GM12878 (cell line): ENCODE data around the gene SELPLG. TPM values are rescaled to one million over a fixed set of nuclear protein-coding genes. Genes with fewer than 3 reads are reported as not detected.

Experiments used
- BCL11A ChIP-seq: IDR thresholded peaks from 2 replicates; pipeline ENCODE4 v1.6.1; 2011; ENCODE audit warnings: low read depth, low read length
- BCLAF1 ChIP-seq: fragments of 450-650 bp; IDR thresholded peaks from 2 replicates; pipeline ENCODE4 v1.6.1; 2017; ENCODE audit warnings: antibody characterized with exemption, mild to moderate bottlenecking, moderate library complexity
- CHD2 ChIP-seq: IDR thresholded peaks from 2 replicates; pipeline ENCODE4 v1.6.1; 2011; ENCODE audit warnings: low read depth, low read length, improper control_type of control experiment, borderline replicate concordance
- E2F8 ChIP-seq: fragments of 450-650 bp; IDR thresholded peaks from 2 replicates; pipeline ENCODE4 v1.6.1; 2018; ENCODE audit warnings: mild to moderate bottlenecking, low read depth, moderate library complexity; ENCODE audit not compliant: partially characterized antibody
- EED ChIP-seq: sonication (generic); IDR thresholded peaks from 2 replicates; pipeline ENCODE4 v1.6.1; 2016; ENCODE audit warnings: antibody characterized with exemption, low read depth
- ESRRA ChIP-seq: IDR thresholded peaks from 2 replicates; pipeline ENCODE4 v1.6.1; 2012; ENCODE audit warnings: mild to moderate bottlenecking, low read length, improper control_type of control experiment
- FOXK2 ChIP-seq: fragments of 450-650 bp; IDR thresholded peaks from 2 replicates; pipeline ENCODE4 v1.6.1; 2017; ENCODE audit warnings: mild to moderate bottlenecking, moderate library complexity
- HDAC6 ChIP-seq: fragments of 200-600 bp; sonication (generic); IDR thresholded peaks from one replicate; pipeline ENCODE4 v1.8.0; 2017; ENCODE audit warnings: antibody characterized with exemption; ENCODE audit not compliant: unreplicated experiment
- NFXL1 ChIP-seq: fragments of 450-650 bp; IDR thresholded peaks from 2 replicates; pipeline ENCODE4 v1.6.1; 2017; ENCODE audit warnings: antibody characterized with exemption, mild to moderate bottlenecking, borderline replicate concordance
- NR2F1 ChIP-seq: fragments of 450-650 bp; conservative IDR thresholded peaks from 2 replicates; pipeline ENCODE4 v1.6.1; 2017; ENCODE audit warnings: mild to moderate bottlenecking
- RAD51 ChIP-seq: fragments of 450-650 bp; IDR thresholded peaks from 2 replicates; pipeline ENCODE4 v1.6.1; 2016; ENCODE audit warnings: moderate library complexity, mild to moderate bottlenecking, inconsistent platforms
- RELB ChIP-seq: fragments of 450-650 bp; IDR thresholded peaks from 2 replicates; pipeline ENCODE4 v1.6.1; 2017; ENCODE audit warnings: low read depth, mild to moderate bottlenecking, moderate library complexity
- REST ChIP-seq: IDR thresholded peaks from 2 replicates; pipeline ENCODE4 v1.6.1; 2012; ENCODE audit warnings: mild to moderate bottlenecking, low read depth, low read length
- SMAD5 ChIP-seq: IDR thresholded peaks from 2 replicates; pipeline ENCODE4 v1.6.1; 2016; ENCODE audit warnings: antibody characterized with exemption, low read depth
- SMARCA5 ChIP-seq: fragments of 450-650 bp; IDR thresholded peaks from 2 replicates; pipeline ENCODE4 v1.6.1; 2017; ENCODE audit warnings: mild to moderate bottlenecking
- SREBF1 ChIP-seq: IDR thresholded peaks from 2 replicates; pipeline ENCODE4 v1.6.1; 2012; ENCODE audit warnings: mild to moderate bottlenecking, low read length
- SRF ChIP-seq, 2 experiments: IDR thresholded peaks; 2 replicates each; pipeline ENCODE4 v1.6.1; 2011; ENCODE audit warnings: low read depth in 2 of 2, low read length in 2 of 2, mild to moderate bottlenecking in 1 of 2, moderate library complexity in 1 of 2
- STAT3 ChIP-seq: IDR thresholded peaks from 2 replicates; pipeline ENCODE4 v1.6.1; 2011; ENCODE audit warnings: low read depth, low read length, improper control_type of control experiment
- SUPT20H ChIP-seq: IDR thresholded peaks from 2 replicates; pipeline ENCODE4 v1.6.1; 2011; ENCODE audit warnings: low read depth, mild to moderate bottlenecking, low read length, moderate library complexity, borderline replicate concordance; ENCODE audit not compliant: control insufficient read depth
- TBL1XR1 ChIP-seq: IDR thresholded peaks from 2 replicates; pipeline ENCODE4 v1.6.1; 2012; ENCODE audit warnings: low read depth, low read length, improper control_type of control experiment
- polyA plus RNA-seq, 11 experiments: library from polyadenylated mRNA; depleted of rRNA in 4 of 11; unstranded in 6 of 11; stranded (reverse) in 5 of 11; fragments of >200 nt; fragmentation: Nextera tagmentation in 4 of 11; fragmentation: Illumina TruSeq in 1 of 11; extraction: Ambion mirVana in 4 of 11; extraction: Trizol in 1 of 11; gene quantifications; 1 replicate in 1 of 11; 2 replicates in 10 of 11; pipeline versions ENCODE4 v1.2.1 to v1.2.3, GENCODE V29; 2011 to 2016; ENCODE audit warnings: inconsistent platforms in 2 of 11, missing spikeins in 2 of 11, low read depth in 1 of 11
- total RNA-seq, 4 experiments: library from RNA; depleted of rRNA in 3 of 4; stranded (reverse); fragments of >200 nt in 3 of 4; fragmentation: Illumina TruSeq in 1 of 4; extraction: Trizol in 1 of 4; gene quantifications; 2 replicates each; pipeline versions ENCODE4 v1.2.1 to v1.2.3, GENCODE V29; 2013 to 2021

SELPLG gene
- total and polyA plus RNA-seq, 10 of the 15 experiments (the other 5 are each of a cell fraction or from before 2014, with no cell fraction given), result 3.2 to 32.3 (median 23.9) TPM

GRCh38 chr12:108633534-108634248 lies at the start of gene SELPLG (continued):
- no peak for TF ChIP-seq BCLAF1
- peak; percentile 96 for TF ChIP-seq EED
- TF ChIP-seq RELB, result peak; percentile 94
- no peak for TF ChIP-seq HDAC6
- peak; percentile 92 for TF ChIP-seq NR2F1
- peak; percentile 97 for TF ChIP-seq TBL1XR1
- no peak for TF ChIP-seq REST
- TF ChIP-seq STAT3, result no peak
- no peak for TF ChIP-seq SREBF1
- peak; percentile 21 for TF ChIP-seq E2F8
- TF ChIP-seq BCL11A, result peak; percentile 87
- peak; percentile 93 for TF ChIP-seq CHD2
- peak; percentile 69; the same call in 1 of the 2 replicates for TF ChIP-seq SMARCA5
- no peak for TF ChIP-seq SUPT20H
- TF ChIP-seq ESRRA, result no peak
- no peak for TF ChIP-seq FOXK2
- TF ChIP-seq NFXL1, result no peak
- TF ChIP-seq SMAD5, result no peak
- peak; percentile 95 for TF ChIP-seq RAD51
- 0 out of 4 replicates have a peak, but pooled peaks of 1 of the 2 experiments have one; percentile 45 for TF ChIP-seq SRF (IDR thresholded peaks at IDR 0.05; ENCODE audit: low read depth in 2 of 2, low read length in 2 of 2)
